HG03039 (cell line): Measurements from ENCODE around the gene MAP4K2.

ENCODE experiments used
- ATAC-seq: cut with Tn5 transposase; IDR thresholded peaks from one replicate; pipeline ENCODE4 v1.9.1; 2021; ENCODE audit warnings: mild to moderate bottlenecking, moderate library complexity; ENCODE audit not compliant: unreplicated experiment

MAP4K2 gene

GRCh38 chr11:64769283-64769682 lies 33.7 kb downstream of the MAP4K2 start:
- ATAC-seq: no peak

DNA sequence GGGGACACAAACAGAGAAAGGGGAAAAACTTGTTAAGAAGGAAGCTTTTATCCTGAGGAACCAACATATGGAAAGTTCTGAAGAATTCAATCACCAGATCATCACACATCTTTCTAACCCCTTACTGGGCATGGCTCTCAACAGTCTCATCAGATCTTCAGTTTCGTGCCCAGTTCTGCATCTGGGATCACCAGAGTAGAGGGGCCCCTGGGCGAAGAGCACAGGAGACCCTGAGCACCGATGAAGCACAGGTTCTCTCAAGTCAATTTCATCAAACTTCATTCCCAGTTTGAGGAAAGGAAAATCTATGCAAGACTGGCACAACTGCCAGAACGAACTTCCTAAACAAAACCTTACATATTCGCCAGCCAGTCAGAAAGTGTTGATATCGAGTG lies 34.7 kb downstream of the MAP4K2 start:
- ATAC-seq: no peak

DNA sequence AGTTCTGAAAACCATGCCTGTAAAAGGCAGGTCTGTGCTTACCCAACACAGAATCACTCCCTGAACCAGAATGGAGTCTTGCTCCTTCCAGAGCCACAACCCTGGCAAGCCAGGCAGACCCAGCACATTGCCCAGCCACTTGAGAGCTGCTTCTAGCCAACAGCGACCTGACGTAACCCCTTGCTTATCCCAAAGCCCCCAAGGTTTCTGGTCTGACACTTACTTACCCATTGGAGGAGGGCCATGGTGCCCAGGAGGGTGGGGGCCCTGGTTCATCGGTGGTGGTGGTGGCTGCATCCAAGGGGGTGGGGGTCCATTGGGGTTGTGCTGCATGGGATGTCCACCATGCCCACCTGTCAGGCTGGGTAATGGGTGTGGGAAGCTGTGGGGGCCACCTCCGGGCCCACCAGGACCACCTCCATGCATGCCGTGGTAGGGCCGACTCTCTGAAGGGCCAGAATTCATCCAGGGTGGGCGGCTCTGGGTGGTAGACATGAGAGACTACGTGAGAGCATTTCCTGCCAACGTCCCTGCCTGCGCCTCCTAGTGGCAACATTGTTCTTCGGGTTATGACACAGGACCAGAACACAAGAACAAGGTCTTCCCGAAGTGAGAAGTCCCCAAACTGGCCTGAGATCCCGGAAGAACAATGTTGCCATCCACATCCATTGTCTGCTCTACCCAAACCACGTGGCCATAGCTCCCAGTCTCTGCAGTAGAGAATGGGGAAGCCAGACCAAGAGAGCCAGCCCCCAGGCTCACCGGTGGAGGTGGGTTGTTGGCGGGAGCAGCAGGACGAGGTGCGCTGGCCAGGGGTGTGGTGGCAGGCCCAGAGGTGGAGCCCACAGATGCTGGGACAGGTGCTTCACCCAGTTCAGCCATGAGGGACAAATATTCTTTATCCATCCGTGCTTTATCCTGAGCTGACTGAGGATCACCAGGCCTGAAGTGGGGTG lies 35.4 kb downstream of the MAP4K2 start:
- no peak for ATAC-seq

- no peak for ATAC-seq
Measured at GRCh38 chr11:64766881-64767280, 36.1 kb downstream of the MAP4K2 start.

- no peak for ATAC-seq
Measured at GRCh38 chr11:64765851-64766665, 37.0 kb downstream of the MAP4K2 start.

- no peak for ATAC-seq
Measured at GRCh38 chr11:64765291-64765850, 37.6 kb downstream of the MAP4K2 start.

DNA sequence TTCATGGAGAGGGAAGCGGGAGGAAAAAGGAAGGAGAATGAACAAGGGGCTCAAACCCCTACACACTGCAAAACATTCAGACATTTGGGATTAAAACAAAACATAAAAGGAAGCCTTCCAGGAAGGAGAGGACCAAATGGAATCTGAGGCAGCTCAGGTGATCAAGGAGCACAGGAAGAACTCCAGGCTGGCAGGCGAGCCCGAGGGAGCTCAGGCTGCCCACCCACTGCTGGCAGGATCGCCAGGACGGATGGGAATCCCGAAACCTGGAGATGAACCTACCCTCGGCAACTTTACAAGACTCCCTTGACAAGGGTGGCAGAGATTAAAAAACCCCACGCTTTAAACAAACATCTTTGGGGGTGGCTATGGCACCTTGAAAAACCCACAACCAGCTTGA lies 38.3 kb downstream of the MAP4K2 start:
- no peak for ATAC-seq

DNA sequence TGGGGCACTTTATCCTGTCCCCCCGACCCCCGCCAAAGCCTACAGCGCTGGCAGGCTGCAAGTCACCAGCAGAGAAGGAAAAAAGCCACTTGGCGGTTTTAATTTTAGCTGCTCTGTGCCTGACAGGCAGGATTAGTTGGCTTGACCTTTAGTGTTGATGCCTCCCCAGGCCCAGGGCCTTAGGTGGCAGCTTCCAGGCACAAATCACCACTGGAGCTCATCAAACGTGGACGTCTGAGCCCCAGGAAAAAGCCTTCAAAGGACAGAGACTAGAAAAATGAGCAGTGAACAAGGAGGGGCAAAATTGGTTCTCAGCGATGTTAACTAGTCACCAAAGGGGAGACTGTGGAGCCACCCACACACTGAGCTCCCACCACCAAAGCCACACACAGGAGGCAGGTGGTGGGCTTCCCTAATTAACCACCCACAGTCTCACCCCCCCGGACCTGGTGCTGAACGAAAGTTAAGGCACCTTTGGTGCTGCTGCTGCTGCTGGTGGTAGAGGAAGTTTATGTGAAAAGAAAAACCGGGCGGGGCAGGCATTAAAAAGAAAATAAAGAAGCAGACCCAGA lies 38.9 kb downstream of the MAP4K2 start:
- no peak for ATAC-seq

DNA sequence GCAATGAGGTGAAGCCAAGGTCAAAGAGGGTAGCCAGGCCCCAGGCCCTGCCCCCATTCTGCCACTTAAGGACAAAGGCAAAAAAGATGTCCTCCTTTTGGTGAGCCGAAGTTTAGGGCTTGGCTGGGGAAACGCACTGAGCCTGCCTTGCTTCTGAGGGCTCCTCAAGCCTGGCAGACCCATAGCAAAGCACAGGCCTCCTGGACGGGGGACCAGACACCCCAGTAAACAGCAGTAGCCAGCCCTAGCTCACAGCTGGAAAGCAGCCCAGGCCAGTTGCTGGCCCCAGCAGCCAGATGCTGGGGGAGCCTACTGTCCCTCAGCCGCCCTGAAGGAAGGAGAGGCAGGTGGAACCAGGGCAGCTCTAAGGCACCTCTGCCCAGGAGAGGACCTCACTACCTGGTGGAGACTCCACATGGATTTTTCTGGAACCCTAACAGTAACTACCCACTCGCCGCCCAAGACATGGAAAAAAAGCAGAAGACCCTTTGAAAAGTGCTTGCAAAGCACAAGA lies 39.4 kb downstream of the MAP4K2 start:
- ATAC-seq: no peak

- no peak for ATAC-seq
Measured at GRCh38 chr11:64762674-64763525, 40.1 kb downstream of the MAP4K2 start.

- no peak for ATAC-seq
Measured at GRCh38 chr11:64762277-64762673, 40.7 kb downstream of the MAP4K2 start.

DNA sequence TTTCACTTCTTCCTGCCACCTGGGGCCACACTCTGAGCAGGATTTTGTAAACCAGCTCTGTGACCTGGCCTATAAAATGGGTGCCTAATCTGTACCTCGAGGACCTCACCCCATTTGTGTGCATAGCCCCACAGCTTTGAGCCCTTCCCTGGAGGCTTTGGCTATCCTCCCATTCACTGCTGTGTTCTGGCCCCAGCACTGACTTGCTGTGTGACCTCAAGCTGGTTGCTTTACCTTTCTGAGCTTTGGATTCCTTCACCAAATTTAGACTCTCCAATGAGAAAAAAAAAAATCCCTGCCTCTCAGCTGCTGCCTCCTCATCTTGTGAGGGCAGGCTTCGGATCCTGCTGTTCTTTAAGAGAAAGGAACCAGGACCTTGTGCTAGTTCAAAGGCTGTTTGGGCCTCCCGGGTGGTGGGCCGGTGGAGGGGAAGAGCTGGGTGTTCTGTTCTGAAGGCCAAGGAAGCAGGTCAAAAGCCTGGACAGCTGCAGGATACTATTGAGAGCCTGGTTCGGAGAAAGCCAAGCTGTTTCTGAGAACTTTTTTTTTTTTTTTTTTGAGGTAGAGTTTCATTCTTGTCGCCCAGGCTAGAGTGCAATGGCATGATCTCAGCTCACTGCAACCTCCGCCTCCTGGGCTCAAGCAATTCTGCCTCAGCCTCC lies 42.1 kb downstream of the MAP4K2 start:
- ATAC-seq: no peak

GRCh38 chr11:64759722-64760719 lies 43.0 kb downstream of the MAP4K2 start, which contains the start of gene PYGM:
Gene PYGM (minus strand): TSS chr11:64759974. CDS start chr11:64759898, 76 bp downstream.
- no peak for ATAC-seq

DNA sequence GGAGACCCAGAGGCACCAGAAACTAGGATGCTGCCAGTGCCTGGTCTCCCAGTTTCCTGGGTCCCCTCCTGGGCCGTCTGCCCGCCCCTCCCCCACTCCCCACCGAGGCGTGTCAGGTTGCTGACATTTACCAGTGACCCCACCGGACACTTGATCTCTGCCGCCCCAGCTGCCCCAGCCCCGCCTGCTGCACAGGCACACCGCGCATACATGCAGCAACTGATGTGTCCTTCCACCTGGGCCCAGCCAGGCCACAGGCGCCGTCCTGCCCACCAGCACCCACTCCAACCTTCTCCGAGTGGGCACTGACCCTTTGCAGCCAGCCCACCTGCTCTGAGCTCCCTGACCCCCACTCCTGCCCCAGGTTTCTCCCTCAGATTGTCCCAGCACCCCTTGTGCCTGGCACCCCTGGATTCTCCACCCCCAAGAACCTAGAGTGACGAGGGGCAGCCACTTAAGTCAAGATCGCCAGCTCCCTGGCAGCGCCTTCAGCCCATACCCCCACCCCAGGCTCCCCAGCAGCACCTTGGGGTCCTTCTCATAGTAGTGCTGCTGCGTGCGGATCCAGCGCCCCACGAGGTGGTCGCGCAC lies 43.8 kb downstream of the MAP4K2 start:
- no peak for ATAC-seq

DNA sequence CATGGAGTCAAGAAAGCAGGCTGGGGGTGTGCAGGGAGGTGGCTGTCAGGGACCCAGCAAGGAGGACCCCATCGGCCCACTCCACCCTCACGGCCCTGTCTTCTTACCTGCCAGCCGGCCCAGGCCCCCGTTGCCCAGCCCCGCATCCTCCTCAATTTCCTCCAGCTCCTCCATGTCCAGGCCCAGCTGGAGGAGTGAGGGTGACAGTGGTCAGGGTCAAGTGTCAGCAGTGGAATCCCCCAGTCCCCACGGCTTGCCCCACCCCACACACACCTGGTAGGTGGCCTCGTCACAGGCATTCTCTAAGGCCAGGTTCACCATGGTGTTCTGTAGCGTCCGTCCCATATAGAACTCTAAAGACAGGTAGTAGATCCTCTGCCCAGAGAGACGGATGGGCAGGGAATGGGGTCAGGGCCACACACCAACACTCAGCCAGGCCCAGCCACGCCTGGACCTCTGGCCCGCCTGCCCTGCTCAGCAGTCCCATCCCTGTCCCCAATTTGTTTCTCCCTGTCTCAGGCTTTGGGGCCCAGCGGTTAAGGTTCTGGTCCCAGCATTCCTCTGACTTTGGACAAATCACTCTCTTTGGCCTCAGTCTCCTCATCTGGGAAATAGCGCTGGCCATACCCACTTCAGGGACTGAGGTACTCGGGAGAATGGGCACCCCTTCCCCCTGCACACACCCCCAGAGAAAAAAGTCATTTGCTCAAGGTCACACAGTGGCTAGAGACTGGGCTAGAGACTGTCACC lies 44.5 kb downstream of the MAP4K2 start:
- ATAC-seq: no peak

DNA sequence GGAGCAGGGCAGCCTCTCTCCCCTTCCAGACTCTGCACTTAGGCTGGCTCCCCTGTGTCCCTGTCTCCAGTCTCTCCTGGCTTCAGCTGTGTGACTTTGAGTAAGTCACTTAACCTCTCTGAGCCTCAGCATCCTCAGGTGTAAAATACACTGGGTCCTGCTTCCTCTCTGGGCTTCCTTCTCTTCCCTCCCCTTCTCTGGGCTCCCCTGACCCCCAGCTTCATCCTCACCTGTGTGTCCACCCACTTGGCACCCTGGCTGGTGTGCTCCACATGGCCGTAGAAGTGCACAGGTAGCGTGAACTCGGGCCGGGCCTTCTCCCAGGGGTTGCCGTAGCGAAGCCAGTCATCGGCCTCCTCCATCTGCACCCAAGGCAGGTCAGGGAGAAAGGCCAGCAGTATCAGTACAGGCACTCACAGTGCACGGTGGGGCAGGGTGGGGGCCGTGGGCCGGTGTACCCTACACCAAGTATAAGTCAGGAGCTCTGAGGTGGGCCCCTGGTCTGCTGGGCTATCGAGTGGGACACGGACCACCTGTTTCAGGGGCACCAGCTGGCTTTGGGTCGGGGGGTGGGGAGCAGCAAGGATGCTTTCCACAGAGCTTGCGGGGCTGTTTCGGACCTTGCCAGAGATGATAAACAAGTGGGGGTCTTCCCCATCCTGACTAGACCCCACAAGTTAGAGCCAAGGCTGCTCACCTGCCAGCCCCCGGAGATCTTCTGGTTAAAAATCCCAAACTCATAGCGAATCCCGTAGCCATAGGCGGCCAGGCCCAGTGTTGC lies 45.3 kb downstream of the MAP4K2 start:
- no peak for ATAC-seq
